GM21367 (cell line): ENCODE results near the gene SERPINA12.
"Not testable (repeated sequence)": the region's sequence is repeated elsewhere in the genome, so short reads cannot be mapped to it uniquely, and the experiment has no call there.

ENCODE experiments used
- ATAC-seq: cut with Tn5 transposase; IDR thresholded peaks from one replicate; pipeline ENCODE4 v1.9.1; 2021; ENCODE audit not compliant: unreplicated experiment

SERPINA12 gene

DNA sequence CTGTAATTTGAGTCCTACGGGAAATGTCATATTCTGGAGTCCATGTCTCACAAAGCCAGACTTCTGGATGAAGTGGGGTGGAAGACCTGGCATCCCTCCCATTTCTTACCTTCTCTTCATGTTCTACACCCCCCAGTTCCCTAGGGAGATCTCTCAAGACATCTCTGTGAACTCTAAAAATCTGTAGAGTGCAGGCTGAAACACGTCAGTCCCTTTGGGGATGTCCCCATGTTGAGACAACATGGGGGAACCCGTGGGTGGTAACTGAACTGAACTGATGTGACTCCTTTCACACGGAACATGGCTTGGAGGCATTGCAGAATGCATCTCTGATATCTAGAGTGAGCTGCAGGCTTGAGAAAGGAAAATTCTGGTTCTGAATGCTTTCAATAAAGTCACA, 15.2 kb downstream of the SERPINA12 start:
- ATAC-seq: no peak

DNA sequence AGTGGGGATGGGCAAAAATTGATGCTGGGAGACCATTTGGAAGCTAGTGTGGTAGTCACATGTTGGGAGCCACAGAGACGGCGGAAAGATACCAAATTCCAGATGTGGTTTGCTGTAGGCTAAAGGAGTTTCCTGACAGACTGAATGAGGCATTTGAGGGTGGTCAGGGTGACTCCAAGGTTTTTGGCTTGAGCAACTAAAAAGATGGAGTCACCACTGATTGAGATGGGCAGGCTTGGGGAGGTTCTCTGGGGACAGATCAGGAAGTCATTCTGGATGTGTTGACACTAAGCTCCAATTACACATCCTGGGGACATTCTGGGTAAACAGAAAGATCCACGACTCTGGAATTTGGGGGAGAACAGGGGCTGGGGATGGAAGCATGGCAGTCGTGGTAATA, 17.8 kb downstream of the SERPINA12 start:
- ATAC-seq: no peak

DNA sequence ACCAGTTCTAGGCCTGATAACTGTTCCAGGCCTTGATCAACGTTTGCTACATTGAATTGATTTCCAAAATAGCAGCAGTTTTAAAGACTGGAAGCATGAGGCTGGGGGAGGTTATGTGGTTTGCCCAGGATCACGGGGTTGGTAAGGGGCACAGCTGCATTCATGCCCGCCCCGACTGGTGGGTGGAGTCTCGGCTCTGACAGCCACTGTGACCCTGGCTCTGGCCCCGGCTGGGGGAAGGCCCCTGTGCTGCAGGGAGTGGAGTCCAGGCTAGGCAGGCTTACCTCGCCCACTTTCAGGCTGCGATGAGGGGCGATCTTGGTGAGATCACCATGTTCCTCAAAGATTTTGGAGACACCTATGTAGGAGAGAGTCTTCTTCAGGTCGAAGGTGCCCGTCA, 19.9 kb downstream of the SERPINA12 start:
- no peak for ATAC-seq

DNA sequence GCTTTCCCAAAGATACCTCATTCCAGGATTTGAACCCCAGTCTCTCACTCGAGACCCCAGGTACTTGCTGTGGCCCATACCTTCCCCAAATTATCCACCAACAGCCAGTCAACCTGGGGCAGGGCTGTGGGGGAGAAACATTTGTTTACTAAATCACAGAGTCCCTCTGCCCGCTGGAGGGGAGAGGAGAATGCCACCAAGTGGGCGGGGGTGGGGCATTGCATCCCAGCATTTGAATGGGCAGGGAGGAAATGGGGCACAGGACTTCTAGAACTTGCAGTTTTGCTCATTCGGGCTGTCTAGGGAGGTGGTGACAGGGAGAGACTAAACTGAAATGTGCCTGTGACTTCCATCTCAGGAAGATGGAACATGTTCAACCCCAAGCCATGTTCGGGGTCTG, 22.4 kb downstream of the SERPINA12 start:
- no peak for ATAC-seq

DNA sequence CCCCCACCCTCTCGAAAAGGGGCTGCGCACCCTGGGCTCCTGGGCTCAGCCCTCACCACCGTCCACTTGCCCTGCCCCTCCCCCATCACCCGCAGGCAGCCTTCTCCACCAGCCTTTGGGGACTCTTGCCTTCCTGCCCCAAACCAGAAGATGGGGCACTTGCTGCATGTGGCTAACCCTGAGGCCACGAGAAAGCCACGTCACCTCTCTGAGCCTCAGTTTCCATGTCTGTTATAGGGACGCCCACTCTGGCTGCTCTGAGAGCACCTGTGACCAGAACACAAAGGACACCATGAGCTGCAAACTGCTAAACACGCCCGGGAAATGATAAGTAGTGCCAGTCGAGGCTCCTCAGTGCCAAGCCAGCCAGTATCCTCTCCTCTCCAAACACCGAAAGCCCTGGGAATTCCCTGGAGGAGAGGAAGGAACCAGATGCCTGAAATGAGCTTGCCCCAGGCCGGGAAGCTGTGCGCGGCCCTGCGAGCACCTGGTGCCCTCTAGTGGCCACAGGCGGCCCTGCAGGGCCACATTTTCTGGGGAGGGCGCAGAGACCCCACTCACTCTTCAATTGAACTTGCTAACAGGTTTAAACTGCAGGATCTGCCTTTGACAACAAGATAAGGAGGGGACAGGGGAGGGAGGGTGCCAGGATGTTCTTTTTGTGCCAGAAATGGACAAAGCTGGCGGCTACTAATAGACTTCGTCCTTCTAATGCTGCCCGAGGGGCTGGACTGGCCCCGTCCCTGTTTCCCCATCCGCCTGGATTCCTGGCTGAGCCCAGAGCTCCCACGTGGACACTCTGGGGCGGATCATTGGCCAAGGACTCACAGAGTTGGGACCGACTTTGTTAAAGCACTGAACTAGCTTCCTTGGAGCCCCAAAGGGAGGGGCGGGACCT, 23.1 kb downstream of the SERPINA12 start:
- peak; percentile 44 for ATAC-seq

DNA sequence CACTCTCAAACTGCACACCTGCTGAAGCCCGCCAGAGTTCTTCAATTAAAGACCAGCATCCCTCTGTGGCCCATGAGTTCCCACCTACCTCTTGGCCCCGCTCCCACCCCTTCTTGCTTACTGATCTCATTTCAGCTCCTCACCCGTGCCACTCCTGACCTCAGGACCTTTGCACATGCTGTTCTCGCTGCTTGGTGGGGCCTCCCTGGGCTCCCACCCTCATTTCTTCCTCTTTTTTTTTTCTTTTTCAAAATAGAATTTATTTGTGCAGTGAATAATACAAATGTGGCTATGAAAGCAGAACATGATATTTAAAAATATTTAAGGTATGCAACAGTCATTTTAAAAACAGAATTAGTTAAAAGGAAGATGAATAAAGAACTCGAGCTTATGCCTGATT, 24.8 kb downstream of the SERPINA12 start:
- no peak for ATAC-seq

DNA sequence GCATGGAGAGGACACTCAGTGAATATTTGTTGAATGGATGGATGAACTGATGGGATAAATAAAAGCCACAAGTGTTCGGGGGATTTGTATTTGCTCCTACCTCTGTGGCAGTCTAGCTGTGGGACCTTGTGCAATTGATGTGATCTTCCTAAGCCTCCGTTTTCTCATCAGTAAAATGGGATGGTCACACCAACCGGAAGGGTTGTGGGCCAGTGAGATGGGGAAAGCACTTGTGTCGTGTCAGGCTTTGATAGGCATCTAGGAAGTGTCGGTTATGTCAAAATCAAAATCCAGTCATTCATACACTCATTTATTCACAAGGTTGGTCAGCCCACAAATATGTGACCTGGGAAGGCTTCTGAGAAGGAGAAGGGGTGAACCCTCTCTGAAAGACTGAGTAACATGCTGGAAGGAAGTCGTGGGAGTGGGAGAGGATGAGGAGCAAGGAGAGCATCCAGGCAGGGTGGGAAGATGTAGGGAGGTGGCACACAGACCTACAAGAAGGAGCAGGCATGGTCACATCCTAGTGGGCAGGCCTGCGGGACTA, 25.5 kb downstream of the SERPINA12 start:
- ATAC-seq: no peak

DNA sequence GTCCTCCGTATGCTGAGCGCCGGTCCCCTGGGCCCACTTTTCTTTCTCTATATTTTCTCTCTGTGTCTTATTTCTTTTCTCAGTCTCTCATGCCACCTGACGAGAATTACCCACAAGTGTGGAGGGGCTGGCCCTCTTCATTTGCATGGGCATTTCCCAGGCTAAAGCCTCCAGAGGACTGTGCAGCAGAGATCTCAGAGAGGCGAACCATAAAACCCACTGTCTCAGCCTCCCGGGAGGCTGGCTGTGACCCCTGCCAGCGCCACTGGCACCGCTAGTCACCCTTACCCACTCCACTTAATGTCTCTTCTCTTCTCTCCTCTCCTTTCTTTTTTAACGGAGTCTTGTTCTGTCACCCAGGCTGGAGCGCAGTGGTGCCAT, 26.2 kb downstream of the SERPINA12 start:
- ATAC-seq: no peak

DNA sequence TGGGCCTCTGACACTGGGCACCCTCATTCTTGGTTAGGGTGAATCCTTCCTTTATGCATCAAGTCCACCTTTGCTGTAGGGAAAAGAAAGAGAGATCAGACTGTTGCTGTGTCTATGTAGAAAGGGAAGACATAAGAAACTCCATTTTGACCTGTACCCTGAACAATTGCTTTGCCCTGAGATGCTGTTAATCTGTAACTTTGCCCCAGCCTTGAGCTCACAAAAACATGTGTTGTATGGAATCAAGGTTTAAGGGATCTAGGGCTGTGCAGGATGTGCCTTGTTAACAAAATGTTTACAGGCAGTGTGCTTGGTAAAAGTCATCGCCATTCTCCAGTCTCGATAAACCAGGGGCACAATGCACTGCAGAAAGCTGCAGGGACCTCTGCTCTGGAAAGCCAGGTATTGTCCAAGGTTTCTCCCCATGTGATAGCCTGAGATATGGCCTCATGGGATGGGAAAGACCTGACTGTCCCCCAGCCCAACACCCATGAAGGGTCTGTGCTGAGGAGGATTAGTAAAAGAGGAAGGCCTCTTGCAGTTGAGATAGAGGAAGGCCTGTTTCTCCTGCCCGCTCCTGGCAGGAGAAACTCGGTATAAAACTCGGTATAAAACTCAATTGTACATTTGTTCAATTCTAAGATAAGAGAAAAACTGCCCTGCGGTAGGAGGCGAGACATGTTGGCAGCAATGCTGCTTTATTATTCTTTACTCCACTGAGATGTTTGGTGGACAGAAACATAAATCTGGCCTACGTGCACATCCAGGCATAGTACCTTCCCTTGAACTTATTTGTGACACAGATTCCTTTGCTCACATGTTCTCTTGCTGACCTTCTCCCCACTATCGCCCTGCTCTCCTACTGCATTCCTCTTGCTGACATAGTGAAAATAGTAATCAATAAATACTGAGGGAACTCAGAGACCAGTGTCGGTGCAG, 26.9 kb downstream of the SERPINA12 start:
- ATAC-seq: not testable (repeated sequence)

DNA sequence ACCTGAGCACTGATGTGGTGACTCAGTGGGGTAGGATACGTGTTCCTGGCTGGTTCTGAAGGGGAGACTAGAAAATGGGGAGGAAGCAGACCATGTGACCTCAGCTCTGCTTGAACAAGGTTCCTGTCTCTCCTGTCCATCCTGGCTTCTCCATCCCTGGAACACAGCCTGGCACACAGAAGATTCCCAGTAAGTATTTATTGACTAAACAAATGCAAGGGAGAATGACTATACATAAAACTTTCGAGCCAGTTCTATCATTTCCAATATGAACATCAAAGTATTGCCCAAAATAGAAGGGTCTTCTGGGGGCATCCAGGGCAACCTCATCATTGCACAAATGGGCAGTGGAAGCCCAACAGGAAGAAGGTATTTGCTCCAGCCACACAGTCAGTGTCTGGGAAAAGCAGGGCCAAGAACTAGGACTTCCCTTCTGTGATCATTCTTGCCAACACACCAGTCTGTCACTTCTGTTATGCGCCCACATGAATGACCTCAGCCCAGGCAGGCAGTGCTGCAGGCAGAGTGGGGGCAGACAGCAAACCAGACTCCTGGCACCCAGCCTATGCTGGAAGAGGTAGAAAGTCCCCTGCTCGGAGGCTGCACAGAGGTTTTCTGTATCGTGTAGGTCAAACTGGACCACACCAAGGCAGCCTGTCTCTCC, 27.7 kb downstream of the SERPINA12 start:
- no peak for ATAC-seq

DNA sequence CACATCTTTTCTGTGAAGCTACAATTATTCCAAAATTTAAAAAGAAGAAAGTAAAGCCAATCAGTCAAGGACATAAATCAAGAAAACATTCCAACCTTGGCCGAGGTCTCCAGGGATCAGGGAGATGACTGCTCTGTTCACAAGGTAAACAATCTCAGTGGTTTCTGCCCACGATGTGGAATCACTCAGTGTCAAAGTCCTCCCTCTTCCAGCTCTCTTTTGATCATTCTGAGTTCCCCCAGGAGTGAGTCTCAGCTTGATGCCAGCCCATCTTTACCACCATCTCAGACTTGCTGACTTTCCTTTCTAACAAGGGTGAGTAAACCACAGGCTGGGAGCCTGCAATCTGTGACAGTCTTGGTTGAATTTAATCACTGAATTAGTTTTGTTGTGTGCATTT, 28.5 kb downstream of the SERPINA12 start:
- ATAC-seq: no peak

DNA sequence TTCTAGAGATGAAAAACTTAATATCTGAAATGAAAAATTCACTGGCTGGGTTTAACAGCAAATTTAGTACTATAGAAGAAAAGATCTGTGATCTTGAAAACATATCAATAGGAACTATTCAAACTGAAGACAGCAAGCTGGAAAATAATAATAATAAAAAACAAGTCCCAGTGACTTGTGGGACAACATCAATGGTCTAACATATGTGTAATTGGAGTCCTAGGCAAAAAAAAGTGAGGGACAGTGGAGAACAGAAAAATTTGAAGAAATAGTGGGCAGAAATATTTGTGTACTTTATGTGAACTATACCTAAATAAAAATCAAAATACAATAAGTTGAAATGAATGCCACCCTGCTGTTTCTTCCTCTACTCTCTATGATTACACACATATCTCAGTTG, 30.8 kb downstream of the SERPINA12 start:
- ATAC-seq: no peak

DNA sequence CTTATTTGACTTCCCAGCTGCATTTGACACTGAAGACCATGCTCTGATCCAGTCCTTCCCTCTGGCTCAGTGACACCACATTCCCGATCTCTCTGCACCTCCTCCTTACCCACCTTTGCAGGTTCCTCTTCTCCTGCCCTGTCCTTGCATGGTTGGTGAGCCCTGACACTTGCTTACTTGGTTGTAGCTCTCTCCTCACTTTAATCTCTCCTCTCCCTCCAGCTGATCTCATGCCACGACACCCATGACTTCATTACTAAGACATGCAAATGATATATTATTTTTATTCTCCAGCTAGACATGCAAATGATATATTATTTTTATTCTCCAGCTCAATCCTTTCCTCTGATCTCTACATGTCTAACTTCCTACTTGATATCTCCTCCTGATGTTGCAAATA, 33.2 kb downstream of the SERPINA12 start, which contains the start of gene SERPINA9:
Gene SERPINA9 (minus strand): TSS at position 175 of the 400 bp plus-strand sequence. CDS start 6,357 bp downstream, outside the sequence.
- no peak for ATAC-seq

DNA sequence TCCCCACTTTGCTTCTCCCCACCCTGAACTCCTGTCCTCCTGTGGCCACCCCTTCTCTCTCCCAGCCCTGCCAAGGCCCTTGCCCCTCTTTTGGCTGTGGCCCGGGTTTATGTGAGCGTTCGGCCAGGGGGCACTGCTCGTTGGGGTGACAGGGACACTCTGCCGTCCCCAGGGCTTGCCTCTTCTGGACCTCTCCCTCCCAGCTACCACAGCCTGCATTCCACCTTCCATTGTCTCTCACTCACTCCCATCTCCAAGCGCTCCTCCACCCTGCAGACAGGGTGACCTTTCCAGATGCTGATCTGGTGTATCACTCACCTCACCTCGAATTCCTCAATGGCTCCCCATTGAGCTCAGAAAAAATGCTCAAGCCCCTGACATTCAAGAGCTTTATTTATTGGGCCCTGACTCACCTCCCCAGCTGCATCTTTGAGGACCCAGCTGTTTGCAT, 34.7 kb downstream of the SERPINA12 start:
- no peak for ATAC-seq

DNA sequence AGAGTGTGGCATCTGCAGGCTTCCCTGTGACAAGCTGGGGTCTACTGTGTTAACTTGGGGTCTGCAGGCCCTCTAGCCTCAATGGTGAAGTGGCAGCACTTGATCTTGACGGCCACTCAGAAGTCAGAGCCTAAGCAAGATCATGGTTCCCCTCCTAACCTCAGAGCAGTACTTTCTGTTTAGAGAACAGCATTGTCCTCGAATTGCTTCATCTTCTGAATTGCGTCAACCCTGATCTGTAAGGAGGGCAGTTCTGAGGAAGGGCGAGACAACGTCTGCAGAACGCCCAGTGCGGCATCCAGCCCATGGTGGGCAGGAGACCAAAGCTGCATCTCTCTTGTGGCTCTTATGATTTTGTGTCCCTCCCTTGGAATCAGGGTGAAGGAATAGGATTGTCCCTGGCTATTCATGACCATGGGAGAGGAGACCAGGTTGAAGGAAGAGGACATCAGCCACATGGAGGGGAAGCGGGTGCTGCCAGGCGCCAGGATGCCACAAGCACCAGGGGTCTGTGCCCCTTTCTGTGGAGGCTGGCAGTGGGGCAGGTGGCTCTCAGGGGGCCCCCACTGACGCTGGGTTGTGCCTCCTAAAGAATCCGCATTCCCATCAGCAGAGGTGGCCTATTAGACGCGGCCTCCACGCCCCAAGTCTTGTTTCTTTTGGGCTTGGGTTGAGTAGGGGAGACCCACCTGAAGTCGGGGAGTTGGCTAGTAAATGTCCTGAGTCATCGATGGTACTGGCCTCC, 35.4 kb downstream of the SERPINA12 start:
- ATAC-seq: no peak

DNA sequence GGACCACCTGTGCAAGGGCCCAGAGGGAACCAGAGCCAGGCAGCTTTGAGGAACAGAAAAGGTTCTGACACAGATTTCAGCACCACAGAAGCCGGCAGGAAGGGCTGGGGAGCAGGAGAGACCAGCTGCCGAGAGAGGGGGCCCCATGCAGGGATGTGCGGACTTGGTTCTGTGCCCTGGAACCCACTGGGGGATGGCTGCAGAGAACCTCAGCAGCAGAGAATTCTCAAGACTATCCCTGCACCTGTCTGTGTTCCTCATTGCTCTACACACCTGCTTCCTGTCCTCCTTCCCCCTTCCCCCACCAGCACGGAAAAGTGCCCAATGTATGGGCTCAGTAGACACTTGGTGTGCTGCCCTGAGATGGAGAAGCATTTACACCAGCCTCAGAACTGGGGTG, 36.4 kb downstream of the SERPINA12 start:
- no peak for ATAC-seq

DNA sequence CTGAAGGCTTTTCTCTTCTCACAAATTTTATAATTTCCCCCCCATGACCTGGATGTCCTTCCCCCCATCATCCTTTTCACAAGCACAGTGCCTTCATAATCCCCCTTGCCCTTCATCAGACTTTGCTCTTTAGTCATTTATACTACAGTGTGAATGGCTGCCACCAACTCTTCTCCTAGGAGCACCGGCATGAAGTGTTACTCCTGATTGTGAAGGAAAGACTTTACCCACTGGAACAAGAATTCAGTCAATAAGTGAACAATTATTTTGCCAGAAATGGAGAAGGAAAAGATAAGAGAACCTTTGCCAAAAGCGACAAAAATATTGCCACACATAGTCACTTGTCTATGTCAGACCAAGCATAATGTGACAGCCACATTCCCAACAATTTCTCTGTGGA, 38.2 kb downstream of the SERPINA12 start:
- no peak for ATAC-seq

DNA sequence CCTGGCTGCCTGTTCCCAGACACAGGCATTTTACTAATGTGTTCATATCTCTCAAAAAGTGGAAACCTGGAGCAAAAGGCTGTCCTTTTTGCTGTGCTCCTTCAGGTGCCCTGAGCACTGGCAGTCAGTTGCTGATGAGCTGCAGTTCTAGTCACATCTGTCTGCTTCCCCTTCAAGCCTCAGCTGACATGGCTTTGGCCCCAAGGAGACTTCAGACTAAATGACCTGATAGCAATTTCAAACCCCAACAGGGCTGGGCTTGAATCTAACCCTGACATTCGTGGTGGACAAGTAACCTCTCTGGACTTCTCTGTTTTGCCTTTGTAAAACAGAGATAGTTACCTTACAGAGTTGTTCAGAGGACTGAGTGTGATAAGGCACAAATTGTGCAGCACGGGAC, 39.0 kb downstream of the SERPINA12 start:
- ATAC-seq: no peak

DNA sequence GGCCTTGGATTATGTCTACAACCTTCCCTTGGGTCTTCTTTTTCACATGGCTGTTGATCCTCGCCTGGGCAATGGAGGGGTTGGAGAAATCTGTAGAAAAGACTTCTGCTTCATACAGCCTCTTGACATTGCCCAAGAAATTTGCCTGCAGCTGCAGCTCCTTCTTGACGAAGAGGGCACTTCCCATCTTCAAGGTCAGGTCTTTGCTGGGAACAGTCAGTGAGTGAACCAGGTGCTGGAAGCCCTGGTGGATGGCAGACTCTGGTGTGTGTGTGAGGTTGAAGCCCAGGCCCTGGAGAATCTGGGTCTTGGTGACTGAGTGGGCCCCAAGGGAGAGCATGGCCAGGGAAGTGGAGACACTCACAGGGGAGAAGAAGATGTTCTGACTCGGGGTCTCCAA, 40.0 kb downstream of the SERPINA12 start:
- no peak for ATAC-seq
